Mononuclear cell (primary cell): ENCODE measurements around the gene SLC7A10. TPM values are rescaled to one million over a fixed set of nuclear protein-coding genes. Genes with fewer than 3 reads are reported as not detected.
"Not testable (repeated sequence)": the region's sequence is repeated elsewhere in the genome, so short reads cannot be mapped to it uniquely, and the experiment has no call there.

ENCODE experiments used
- H3K27me3 ChIP-seq: 2 replicates; pipeline ENCODE4 v1.6.0; 2011; ENCODE audit warnings: low read length, control low read depth; ENCODE audit not compliant: insufficient read depth
- H3K4me1 ChIP-seq: 2 replicates; pipeline ENCODE4 v1.5.1; 2011; ENCODE audit warnings: mild to moderate bottlenecking, low read length, control low read depth; ENCODE audit not compliant: insufficient read depth
- H3K4me3 ChIP-seq: 2 replicates; pipeline ENCODE4 v1.5.1; 2011; ENCODE audit warnings: mild to moderate bottlenecking, low read length, moderate library complexity
- H3K9me3 ChIP-seq: 2 replicates; pipeline ENCODE4 v1.5.1; 2011; ENCODE audit warnings: low read depth, mild to moderate bottlenecking, control low read depth, low read length
- total RNA-seq: library from RNA; depleted of rRNA; stranded (reverse); fragments of >200 nt; gene quantifications from one replicate; pipeline ENCODE4 v1.2.3, GENCODE V29; 2012

The SLC7A10 gene
- total RNA-seq, 1 donor, result not detected

- H3K4me1 ChIP-seq, result peaks cover 35% of the 10 kb centered on the region
- no peaks in the 10 kb centered on the region for H3K9me3 ChIP-seq
- H3K27me3 ChIP-seq, result peaks cover 10% of the 10 kb centered on the region
- no peak overlapping the region for H3K4me3 ChIP-seq
These were observed 29.0 kb downstream of the SLC7A10 start for GRCh38 chr19:33196446-33197193.

DNA sequence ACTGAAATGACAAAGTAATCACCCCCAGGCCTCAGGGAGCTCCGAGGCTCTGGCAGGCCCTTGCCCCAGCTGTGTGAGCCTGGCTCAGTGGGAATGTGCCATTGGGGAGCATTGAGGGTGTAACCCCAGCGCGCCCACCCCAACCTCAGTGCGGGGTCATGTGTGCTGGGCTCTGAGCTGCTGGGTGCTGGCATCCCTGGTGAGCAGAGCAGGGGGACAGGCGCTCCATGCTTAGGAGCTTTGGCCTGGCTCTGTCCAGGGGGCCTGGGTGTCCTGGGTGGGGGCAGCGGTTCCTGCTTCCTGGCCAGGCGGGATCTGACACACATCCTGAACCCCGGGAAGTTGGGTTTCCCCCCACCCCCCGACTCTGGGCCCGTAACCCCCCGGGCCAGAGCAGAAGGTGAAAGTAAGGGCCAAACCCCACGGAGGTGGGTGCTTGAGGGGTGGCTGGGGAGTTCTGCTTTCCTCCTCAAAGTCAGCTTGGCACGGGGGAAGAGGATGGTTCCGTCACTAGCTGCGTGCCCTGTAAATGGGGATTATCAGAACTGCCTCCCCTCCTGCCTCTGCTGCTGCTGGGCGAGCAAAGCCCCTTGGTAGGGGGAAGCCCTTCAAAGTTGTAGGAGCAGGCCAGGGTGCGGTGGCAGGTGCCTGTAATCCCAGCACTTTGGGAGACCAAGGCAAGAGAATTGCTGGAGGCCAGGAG is 29.9 kb downstream of the SLC7A10 start:
- peaks cover 10% of the 10 kb centered on the region for H3K27me3 ChIP-seq
- peaks cover 35% of the 10 kb centered on the region for H3K4me1 ChIP-seq
- no peaks in the 10 kb centered on the region for H3K9me3 ChIP-seq
- H3K4me3 ChIP-seq, result no peak overlapping the region

- H3K4me1 ChIP-seq, result peaks cover 28% of the 10 kb centered on the region
- peaks cover 10% of the 10 kb centered on the region for H3K27me3 ChIP-seq
- H3K4me3 ChIP-seq, result peak overlapping the region; percentile 29
These were observed 30.6 kb downstream of the SLC7A10 start for GRCh38 chr19:33194886-33195644.

DNA sequence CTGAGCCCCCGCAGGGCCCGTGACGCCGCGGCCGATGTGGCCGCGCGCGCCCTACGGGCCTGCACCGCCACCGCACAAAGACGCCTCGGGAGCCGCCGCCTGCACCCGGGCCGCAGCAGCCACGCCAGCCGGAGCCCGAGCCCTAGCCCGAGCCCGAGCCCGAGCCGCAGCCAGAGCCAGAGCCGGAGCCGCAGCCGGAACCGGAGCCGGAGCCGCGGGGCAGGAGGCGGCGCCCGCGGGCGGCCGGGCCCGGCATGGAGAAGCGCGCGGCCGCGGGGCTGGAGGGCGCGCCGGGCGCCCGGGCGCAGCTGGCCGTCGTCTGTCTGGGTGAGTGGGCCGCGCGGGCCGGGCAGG is 31.1 kb downstream of the SLC7A10 start:
- peak overlapping the region; percentile 29 for H3K4me3 ChIP-seq
- H3K9me3 ChIP-seq, result no peaks in the 10 kb centered on the region
- H3K4me1 ChIP-seq, result peaks cover 23% of the 10 kb centered on the region
- peaks cover 10% of the 10 kb centered on the region for H3K27me3 ChIP-seq

More at GRCh38 chr19:33194886-33195644, 30.6 kb downstream of the SLC7A10 start:
- H3K9me3 ChIP-seq, result no peaks in the 10 kb centered on the region

GRCh38 chr19:33193865-33194362 is 31.7 kb downstream of the SLC7A10 start, which contains the start of gene LRP3:
Gene LRP3 (plus strand): TSS chr19:33194330. CDS start chr19:33194786, 456 bp downstream.
- Histone ChIP-seq H3K9me3 (no peaks in the 10 kb centered on the region), H3K4me3 (peak within 1 kb of the TSS; percentile 29), H3K4me1 (peaks cover 23% of the 10 kb centered on the region), H3K27me3 (peaks cover 10% of the 10 kb centered on the region)

- H3K9me3 ChIP-seq, result no peaks in the 10 kb centered on the region
- peaks cover 28% of the 10 kb centered on the region for H3K4me1 ChIP-seq
- H3K4me3 ChIP-seq, result no peak overlapping the region
- peaks cover 10% of the 10 kb centered on the region for H3K27me3 ChIP-seq
These were observed 32.3 kb downstream of the SLC7A10 start for GRCh38 chr19:33193269-33193864.

- H3K4me1 ChIP-seq, result peaks cover 40% of the 10 kb centered on the region
- H3K9me3 ChIP-seq, result no peaks in the 10 kb centered on the region
- no peak overlapping the region for H3K4me3 ChIP-seq
- peaks cover 10% of the 10 kb centered on the region for H3K27me3 ChIP-seq
These were observed 33.6 kb downstream of the SLC7A10 start for GRCh38 chr19:33192010-33192409.

- H3K27me3 ChIP-seq, result peaks cover 10% of the 10 kb centered on the region
- no peak overlapping the region for H3K4me3 ChIP-seq
- H3K9me3 ChIP-seq, result no peaks in the 10 kb centered on the region
- peaks cover 45% of the 10 kb centered on the region for H3K4me1 ChIP-seq
These were observed 34.1 kb downstream of the SLC7A10 start for GRCh38 chr19:33191501-33191900.

GRCh38 chr19:33191092-33191491 is 34.6 kb downstream of the SLC7A10 start:
- H3K9me3 ChIP-seq, H3K4me3 ChIP-seq: not testable (repeated sequence)
- Histone ChIP-seq H3K4me1 (peaks cover 47% of the 10 kb centered on the region), H3K27me3 (peaks cover 10% of the 10 kb centered on the region)

DNA sequence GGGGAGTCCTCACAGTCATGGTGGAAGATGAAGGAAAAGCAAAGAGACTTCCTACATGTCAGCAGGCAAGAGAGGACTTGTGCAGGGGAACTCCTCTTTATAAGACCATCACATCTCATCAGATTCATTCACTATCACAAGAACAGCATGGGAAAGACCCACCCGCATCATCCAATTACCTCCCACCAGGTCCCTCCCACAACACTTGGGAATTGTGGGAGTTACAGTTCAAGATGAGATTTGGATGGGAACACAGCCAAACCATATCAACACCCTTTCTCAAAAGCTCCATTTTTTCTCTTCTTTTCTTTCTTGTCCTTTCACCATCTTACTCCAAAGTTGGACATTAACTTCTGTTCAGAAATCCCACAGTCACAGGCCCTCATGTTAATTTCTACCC is 36.2 kb downstream of the SLC7A10 start:
- H3K4me3 ChIP-seq, result no peak overlapping the region
- peaks cover 50% of the 10 kb centered on the region for H3K4me1 ChIP-seq
- no peaks in the 10 kb centered on the region for H3K9me3 ChIP-seq
- H3K27me3 ChIP-seq, result peaks cover 10% of the 10 kb centered on the region

DNA sequence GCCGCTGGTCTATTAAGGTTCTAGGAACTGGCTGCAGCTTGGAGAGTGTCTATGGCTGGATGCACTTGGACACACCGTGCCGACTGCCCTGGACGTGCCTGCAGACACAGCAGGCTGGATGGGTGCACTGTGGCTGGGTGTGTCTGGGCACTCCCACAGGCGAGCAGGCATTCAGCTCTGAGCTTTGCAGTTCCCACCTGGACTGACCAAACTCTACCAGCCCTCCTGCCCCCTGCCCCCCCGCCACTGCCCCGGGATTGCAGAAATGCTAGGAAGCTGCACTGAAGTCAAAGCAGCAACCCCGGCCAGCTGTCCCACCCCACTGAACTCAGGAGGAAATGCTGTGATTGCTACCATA is 38.5 kb downstream of the SLC7A10 start:
- H3K9me3 ChIP-seq, result no peaks in the 10 kb centered on the region
- peaks cover 46% of the 10 kb centered on the region for H3K4me1 ChIP-seq
- no peak overlapping the region for H3K4me3 ChIP-seq
- no peaks in the 10 kb centered on the region for H3K27me3 ChIP-seq

GRCh38 chr19:33186431-33187182 is 39.0 kb downstream of the SLC7A10 start:
- H3K4me1 ChIP-seq, result peaks cover 46% of the 10 kb centered on the region
- H3K9me3 ChIP-seq, result no peaks in the 10 kb centered on the region
- H3K27me3 ChIP-seq, result no peaks in the 10 kb centered on the region
- H3K4me3 ChIP-seq, result no peak overlapping the region

DNA sequence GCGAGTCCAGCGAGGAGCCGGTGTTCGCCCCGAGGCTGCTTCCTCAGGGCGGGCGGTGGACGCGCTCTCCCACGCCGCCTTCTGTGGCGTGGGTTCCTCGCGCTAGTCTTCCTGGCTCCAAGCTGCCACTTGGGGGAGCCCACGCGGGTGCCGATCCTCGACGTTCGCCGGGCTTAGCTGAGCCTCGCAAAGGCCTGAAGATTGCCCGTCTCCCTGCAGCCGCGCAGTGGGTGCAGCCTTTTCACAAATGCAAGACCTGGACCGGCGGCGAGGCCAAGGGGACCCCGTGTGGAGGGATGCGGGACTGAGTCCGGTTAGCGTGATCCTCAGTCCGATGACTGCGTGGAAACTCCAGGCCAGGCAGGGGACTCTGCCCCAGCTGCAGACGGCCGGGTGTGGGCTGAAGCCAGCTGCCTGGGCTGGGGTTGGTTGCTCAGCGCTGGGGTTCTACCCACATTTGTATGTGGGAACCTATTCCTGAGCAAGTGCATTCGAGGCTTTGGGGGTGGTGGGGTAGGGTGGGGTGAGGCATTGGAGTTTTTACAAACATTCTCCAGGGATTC is 48.2 kb downstream of the SLC7A10 start:
- no peaks in the 10 kb centered on the region for H3K27me3 ChIP-seq
- peak overlapping the region; percentile 89 for H3K4me3 ChIP-seq
- peaks cover 49% of the 10 kb centered on the region for H3K4me1 ChIP-seq
- no peaks in the 10 kb centered on the region for H3K9me3 ChIP-seq
